Adrenal gland (tissue), 5 donors: Measurements from ENCODE around the gene CPNE9.
A peak's percentile ranks its signal among the peaks of the same experiment; 100 is the strongest.

Source experiments
- POLR2A ChIP-seq, 2 donors: fragments of 450-650 bp; IDR thresholded peaks; one replicate each; pipeline ENCODE4 v1.6.1; 2017; ENCODE audit warnings: antibody characterized with exemption in 2 of 2, mild to moderate bottlenecking in 2 of 2, moderate library complexity in 1 of 2
- TF ChIP-seq, protein P1 (sequence below), 6 experiments: fragments of 450-650 bp in 4 of 6; fragments of 200-600 bp in 2 of 6; sonication (generic) in 1 of 6; IDR thresholded peaks; 1 replicate in 5 of 6; 2 replicates in 1 of 6; pipeline versions ENCODE4 v1.5.1 to v1.8.0; 2016 to 2021; ENCODE audit warnings: antibody characterized with exemption in 6 of 6, mild to moderate bottlenecking in 2 of 6, moderate library complexity in 1 of 6
- donor health status: DM: no; HTN: no; CAD: no.

DNA sequence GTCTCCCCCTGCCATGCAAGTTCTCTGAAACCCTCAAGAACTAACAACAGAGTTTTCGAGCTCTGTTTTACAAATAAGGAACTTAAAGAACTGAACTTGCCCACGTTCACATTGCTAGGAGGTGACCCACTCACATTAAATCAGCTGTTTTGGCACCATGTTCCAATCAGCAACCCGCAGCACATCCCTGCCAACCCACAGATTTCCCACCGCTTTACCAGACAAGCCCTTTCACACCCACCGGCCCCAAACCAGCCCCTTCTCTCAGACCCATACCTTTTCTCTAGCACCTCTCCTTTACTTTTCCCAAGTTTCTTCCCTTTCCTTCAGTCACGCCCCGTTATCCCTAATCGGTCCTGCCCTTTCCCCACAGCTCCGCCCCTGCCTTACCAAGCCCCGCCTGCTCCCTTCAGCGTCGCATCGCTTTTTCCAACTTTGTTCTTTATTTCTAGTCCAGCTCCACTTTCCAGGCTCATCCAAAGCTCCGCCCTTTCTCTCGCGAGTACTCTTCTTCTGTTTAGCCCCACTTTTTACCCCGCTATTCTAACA lies 27.1 kb downstream of the CPNE9 start:
- TF ChIP-seq, protein P1, sequence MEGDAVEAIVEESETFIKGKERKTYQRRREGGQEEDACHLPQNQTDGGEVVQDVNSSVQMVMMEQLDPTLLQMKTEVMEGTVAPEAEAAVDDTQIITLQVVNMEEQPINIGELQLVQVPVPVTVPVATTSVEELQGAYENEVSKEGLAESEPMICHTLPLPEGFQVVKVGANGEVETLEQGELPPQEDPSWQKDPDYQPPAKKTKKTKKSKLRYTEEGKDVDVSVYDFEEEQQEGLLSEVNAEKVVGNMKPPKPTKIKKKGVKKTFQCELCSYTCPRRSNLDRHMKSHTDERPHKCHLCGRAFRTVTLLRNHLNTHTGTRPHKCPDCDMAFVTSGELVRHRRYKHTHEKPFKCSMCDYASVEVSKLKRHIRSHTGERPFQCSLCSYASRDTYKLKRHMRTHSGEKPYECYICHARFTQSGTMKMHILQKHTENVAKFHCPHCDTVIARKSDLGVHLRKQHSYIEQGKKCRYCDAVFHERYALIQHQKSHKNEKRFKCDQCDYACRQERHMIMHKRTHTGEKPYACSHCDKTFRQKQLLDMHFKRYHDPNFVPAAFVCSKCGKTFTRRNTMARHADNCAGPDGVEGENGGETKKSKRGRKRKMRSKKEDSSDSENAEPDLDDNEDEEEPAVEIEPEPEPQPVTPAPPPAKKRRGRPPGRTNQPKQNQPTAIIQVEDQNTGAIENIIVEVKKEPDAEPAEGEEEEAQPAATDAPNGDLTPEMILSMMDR (IDR thresholded peaks at IDR 0.05) = peak in 2 of 6 experiments; percentile 24 to 27
- no peak for TF ChIP-seq POLR2A (IDR thresholded peaks at IDR 0.05)
